Psoas muscle (tissue), 8 donors: ENCODE results near the gene SLC24A3. TPM values are rescaled to one million over a fixed set of nuclear protein-coding genes. Genes with fewer than 3 reads are reported as not detected.

Source experiments
- ATAC-seq, 4 donors: fragments of 200-7000 bp; cut with Tn5 transposase; one replicate each; pipeline ENCODE4 v1.9.1; 2020; ENCODE audit warnings: moderate library complexity in 3 of 4, mild to moderate bottlenecking in 2 of 4
- DNase-seq, 2 donors: peaks; one replicate each; pipeline ENCODE4 v3.0.0-alpha.2; 2020
- H3K27ac ChIP-seq: fragments of 200-600 bp; one replicate; pipeline ENCODE4 v1.8.0; 2022
- H3K27me3 ChIP-seq, 3 donors: fragments of 200-600 bp in 1 of 3; one replicate each; pipeline versions ENCODE4 v1.6.1 to v1.8.0; 2013 to 2022; ENCODE audit warnings: low read length in 2 of 3, mild to moderate bottlenecking in 2 of 3, moderate library complexity in 1 of 3; ENCODE audit not compliant: insufficient read depth in 3 of 3
- H3K36me3 ChIP-seq, 2 donors: fragments of 200-600 bp in 1 of 2; one replicate each; pipeline versions ENCODE4 v1.6.1 to v1.8.0; 2013 to 2022; ENCODE audit warnings: low read depth in 1 of 2, mild to moderate bottlenecking in 1 of 2, moderate library complexity in 1 of 2; ENCODE audit not compliant: insufficient read depth in 1 of 2
- H3K4me1 ChIP-seq: fragments of 200-600 bp; one replicate; pipeline ENCODE4 v1.8.0; 2022
- H3K4me3 ChIP-seq: fragments of 200-600 bp; one replicate; pipeline ENCODE4 v1.8.0; 2022; ENCODE audit warnings: mild to moderate bottlenecking
- H3K9me3 ChIP-seq: fragments of 200-600 bp; one replicate; pipeline ENCODE4 v1.8.0; 2022
- WGBS, 3 donors: extraction: QIAGEN DNeasy Blood & Tissue Kit; methylation state at CpG; one replicate each; pipeline versions ENCODE4 v1.1.6 to v1.1.7; 2013; 5-methylcytosine and 5-hydroxymethylcytosine counted together
- intact Hi-C, 2 donors: fragments of 100-400 bp; cut with DNase I; formaldehyde crosslinking; loops; one replicate each; pipeline versions ENCODE4 v1.11.0 to v1.14.2; 2022
- polyA plus RNA-seq, 3 donors: library from polyadenylated mRNA; stranded (reverse); fragments of 200-250 nt; gene quantifications; one replicate each; pipeline ENCODE4 v1.2.3, GENCODE V29; 2013
- total RNA-seq, 4 donors: library from RNA; stranded (reverse); fragmentation: NEBNext Ultra II Directional in 2 of 4; extraction: Animal tissue kit (Norgen Biotek cat#: 25700) in 2 of 4; gene quantifications; one replicate each; pipeline versions ENCODE4 v1.2.1 to v1.2.4, GENCODE V29; 2021 to 2023
- TF ChIP-seq, protein P1 (sequence below): fragments of 200-600 bp; IDR thresholded peaks from one replicate; pipeline ENCODE4 v1.8.0; 2022; ENCODE audit warnings: antibody characterized with exemption
- donor health status: healthy with polysubstance abuse.
- donor health status: DM: no; HTN: no; CAD: no; lungs with moderate emphysema.
- donor health status: Bipolar disorder and iron deficiency.
- donor health status: healthy.
- donor health status: DM: yes; HTN: yes; CAD: no.
- donor health status: DM: no; HTN: no; CAD: no.
- donor health status: DM: no; HTN: no; CAD: no.
- donor health status: DM: yes; HTN: yes; CAD: no.

Gene SLC24A3
- total and polyA plus RNA-seq, 7 donors: 3.0 to 24.4 (median 8.2) TPM

DNA sequence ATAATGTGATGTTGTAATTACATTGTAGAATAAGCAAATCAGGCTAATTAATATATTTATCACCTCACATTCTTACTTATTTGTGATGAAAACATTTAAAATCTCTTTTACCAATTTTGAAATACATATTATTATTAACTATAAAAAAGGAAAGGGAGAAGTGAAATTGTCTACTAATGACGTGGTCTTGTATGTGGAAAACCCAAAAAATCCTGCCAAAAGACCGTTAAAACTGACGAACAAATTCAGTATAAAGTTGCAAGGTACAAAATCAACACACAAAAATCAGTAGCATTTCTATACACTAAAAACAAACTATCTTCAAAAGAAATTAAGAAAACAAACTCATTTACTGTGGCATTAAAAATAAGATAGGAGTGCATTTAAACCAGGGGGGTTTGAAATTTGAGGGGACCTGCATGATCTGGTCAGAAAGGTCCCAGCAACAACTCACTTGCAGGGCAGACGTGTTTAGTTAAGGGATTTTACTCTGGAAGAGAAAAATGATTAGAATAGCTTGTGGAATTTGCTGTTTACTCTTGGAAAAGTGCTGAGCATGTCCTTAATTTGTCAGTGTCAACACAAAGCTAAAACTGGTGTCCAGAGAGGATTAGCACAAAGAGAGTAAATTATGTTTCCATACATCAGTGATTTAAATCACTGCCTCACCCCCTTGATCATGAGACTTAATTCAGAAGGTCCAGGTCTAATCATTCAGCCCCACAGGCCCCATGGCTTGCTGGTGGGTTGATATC lies 310.6 kb downstream of the SLC24A3 start:
- TF ChIP-seq, protein P1, sequence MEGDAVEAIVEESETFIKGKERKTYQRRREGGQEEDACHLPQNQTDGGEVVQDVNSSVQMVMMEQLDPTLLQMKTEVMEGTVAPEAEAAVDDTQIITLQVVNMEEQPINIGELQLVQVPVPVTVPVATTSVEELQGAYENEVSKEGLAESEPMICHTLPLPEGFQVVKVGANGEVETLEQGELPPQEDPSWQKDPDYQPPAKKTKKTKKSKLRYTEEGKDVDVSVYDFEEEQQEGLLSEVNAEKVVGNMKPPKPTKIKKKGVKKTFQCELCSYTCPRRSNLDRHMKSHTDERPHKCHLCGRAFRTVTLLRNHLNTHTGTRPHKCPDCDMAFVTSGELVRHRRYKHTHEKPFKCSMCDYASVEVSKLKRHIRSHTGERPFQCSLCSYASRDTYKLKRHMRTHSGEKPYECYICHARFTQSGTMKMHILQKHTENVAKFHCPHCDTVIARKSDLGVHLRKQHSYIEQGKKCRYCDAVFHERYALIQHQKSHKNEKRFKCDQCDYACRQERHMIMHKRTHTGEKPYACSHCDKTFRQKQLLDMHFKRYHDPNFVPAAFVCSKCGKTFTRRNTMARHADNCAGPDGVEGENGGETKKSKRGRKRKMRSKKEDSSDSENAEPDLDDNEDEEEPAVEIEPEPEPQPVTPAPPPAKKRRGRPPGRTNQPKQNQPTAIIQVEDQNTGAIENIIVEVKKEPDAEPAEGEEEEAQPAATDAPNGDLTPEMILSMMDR: no peak
- no peak for DNase-seq
- no peak for ATAC-seq
- peaks cover 11% of the 10 kb centered on the region for H3K4me1 ChIP-seq
- intact Hi-C loops: no loop called here
- H3K27ac ChIP-seq: no peak overlapping the region
- WGBS, 3 donors: 81 to 91% (median 90%) methylated on average over 4 of the region's 4 CpGs
- no peaks in the 10 kb centered on the region for H3K9me3 ChIP-seq
- H3K36me3 ChIP-seq: no peaks in the 10 kb centered on the region
- no peak overlapping the region for H3K4me3 ChIP-seq
- H3K27me3 ChIP-seq: no peaks in the 10 kb centered on the region

- Histone ChIP-seq H3K4me1 (no peaks in the 10 kb centered on the region), H3K27ac (no peak overlapping the region), H3K4me3 (no peak overlapping the region), H3K9me3 (no peaks in the 10 kb centered on the region), H3K27me3 (no peaks in the 10 kb centered on the region), H3K36me3 (no peaks in the 10 kb centered on the region)
- no peak for DNase-seq
- intact Hi-C loops: no loop called here
- TF ChIP-seq, protein P1: no peak
- 58 to 100% (median 94%) methylated on average over 1 of the region's 1 CpG for WGBS, 3 donors
- ATAC-seq: no peak
Observed at GRCh38 chr20:19524691-19525090, 312.2 kb downstream of the SLC24A3 start.

DNA sequence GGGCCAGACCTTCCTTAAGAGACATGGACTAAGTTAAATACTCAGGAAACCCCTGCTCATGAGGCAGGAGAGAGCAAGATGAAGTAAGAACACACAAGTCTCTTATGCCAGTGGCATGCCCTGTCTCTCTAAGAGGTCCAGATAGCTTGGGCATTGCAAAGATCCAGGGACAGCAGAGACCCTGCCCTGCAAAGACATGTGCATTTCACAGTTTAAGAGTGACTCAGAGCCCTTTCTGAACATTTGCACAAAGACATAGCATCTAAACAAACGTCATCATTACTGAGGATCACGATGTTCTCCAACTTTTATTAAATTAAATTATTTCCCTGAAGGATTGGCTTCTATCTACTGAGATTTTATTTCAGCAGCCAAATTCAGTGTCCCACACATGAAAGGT lies 315.1 kb downstream of the SLC24A3 start:
- WGBS, 3 donors: 64 to 91% (median 76%) methylated on average over 2 of the region's 2 CpGs

DNA sequence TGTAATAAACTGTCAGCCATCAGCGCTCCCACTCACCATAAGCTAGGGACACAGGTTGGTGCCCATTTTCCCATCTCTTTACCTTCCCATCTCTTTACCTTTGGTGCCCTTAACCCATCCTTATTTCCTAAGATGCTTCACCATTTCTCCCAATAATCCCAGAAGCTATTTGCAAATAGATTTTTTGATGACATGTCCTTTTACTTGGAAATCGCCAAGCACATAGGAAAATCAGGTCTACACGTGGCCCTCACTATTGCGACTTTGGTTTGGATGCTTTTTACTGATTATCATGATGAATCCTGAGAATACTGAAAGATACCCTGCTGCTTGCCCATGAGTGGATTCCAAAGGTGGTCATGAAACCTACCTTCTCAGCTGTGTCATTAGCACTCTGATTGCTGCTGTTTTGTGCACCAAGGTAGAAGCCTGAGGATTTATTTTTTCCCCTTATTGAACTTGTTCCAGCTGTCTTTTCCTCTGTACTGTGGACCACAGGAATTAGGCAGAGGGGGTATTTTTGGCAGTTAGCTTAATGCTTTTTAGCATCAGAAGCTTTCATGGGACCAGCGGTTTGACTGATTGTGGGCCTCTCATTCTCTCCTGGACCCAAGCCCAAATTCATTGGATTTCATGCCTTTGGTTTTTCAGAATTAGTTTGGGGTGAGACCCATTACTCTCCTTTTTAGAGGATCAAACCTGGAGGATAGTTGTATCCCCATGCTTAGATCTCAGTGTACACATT lies 316.0 kb downstream of the SLC24A3 start:
- Histone ChIP-seq H3K27me3 (no peaks in the 10 kb centered on the region), H3K4me1 (no peaks in the 10 kb centered on the region), H3K9me3 (no peaks in the 10 kb centered on the region), H3K27ac (no peak overlapping the region), H3K4me3 (no peak overlapping the region), H3K36me3 (no peaks in the 10 kb centered on the region)
- 92 to 93% (median 93%) methylated on average over 5 of the region's 5 CpGs for WGBS, 3 donors
- TF ChIP-seq, protein P1: no peak
- ATAC-seq (no peak), DNase-seq (no peak)
- intact Hi-C loops: no loop called here

More for the DNA sequence above, 315.1 kb downstream of the SLC24A3 start:
- no peak overlapping the region for H3K27ac ChIP-seq
- H3K4me1 ChIP-seq: no peaks in the 10 kb centered on the region
- DNase-seq (no peak), ATAC-seq (no peak)
- intact Hi-C loops: no loop called here
- no peaks in the 10 kb centered on the region for H3K36me3 ChIP-seq
- H3K27me3 ChIP-seq: no peaks in the 10 kb centered on the region
- no peaks in the 10 kb centered on the region for H3K9me3 ChIP-seq
- no peak overlapping the region for H3K4me3 ChIP-seq
- TF ChIP-seq, protein P1: no peak
